ENCODE measurements around the gene PRICKLE2.

PRICKLE2 gene

DNA sequence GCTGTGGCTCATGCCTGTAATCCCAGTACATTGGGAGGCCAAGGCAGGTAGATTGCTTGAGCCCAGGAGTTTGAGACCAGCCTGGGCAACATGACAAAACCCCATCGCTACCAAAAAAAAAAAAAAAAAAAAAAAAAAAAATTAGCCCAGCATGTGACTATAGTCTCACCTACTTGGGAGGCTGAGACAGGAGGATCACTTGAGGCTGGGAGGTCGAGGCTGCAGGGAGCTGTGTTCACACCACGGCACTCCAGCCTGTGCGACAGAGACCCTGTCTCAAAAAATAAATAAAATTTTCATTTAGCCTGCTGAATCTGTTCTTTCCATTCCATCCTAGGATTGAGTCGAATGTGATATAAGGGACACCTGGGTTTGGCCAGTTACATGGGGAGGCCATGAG is 14.6 kb upstream of the PRICKLE2 start:
- Histone ChIP-seq H3K4me1 (no peaks in the 10 kb centered on the region), H3K9ac (no peak overlapping the region), H3K36me3 (no peaks in the 10 kb centered on the region), H3K4me2 (no peak overlapping the region), H3K27me3 (no peaks in the 10 kb centered on the region), H3K9me3 (replicated peaks in 1 of 11) (peaks cover 16 to 32% (median 24%) of the 10 kb centered on the region in 11 experiments), H3K27ac (no peak overlapping the region), H3K4me3 (no peak overlapping the region), H4K20me1 (no peaks in the 10 kb centered on the region)
- no peak for TF ChIP-seq Cebpa-rat (IDR thresholded peaks at IDR 0.05)

DNA sequence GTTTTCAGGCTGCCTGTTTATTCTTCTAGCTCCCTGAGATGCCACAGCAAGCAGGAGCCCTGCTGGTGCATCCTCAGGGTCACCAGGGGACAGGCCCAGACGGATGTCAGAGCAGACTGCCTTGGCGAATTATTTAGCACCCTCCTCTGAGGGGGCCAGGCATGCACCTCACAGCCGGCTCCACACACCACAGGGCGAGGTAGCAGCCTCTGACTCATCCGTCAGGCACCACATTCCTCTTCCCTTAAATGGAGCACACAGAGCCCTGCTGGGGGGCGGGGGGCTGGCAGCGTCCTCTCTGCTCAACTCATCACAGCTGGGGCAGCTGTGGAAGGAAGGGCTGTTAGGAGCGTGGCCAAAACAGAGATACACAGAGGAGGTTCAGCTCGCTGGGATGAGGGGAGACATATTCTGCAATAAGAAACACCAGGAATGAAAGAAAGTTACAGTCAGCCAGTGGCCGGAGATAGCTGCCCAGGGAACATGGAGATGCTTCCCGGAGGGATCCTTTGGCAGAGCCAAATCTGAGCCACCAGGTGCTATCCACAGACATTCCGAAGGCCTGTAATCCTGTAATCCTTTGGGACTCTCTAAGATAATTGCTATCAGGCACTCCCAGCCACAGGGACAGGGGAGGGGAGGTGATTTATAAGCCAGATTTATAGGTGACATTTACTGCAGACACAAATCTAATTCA is 13.9 kb upstream of the PRICKLE2 start:
- Histone ChIP-seq H4K20me1 (no peaks in the 10 kb centered on the region), H3K9ac (no peak overlapping the region), H3K4me2 (no peak overlapping the region), H3K36me3 (no peaks in the 10 kb centered on the region), H3K27ac (no peak overlapping the region), H3K9me3 (replicated peaks in 1 of 11) (peaks cover 16 to 32% (median 24%) of the 10 kb centered on the region in 11 experiments), H3K4me3 (no peak overlapping the region), H3K27me3 (no peaks in the 10 kb centered on the region), H3K4me1 (no peaks in the 10 kb centered on the region)
- no peak for TF ChIP-seq Cebpa-rat (IDR thresholded peaks at IDR 0.05)

DNA sequence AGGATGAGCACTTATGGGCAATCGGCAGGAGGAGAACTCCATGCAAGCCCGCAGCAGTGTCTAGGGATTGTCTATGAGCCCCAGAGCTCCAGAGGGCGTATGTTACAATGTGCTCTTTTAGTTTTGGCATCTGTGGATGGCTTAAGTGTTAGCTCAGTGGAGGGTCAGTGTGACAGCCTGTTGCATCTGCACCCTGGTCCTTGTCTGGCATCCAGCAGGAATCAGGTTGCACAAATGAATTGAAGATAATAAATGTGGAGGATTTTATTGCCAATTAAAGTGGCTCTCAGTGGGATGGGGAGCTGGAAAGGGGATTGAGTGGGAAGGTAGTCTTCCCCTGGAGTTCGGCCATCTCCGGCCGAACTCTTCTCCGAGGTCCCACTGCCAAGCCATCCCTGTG is 11.8 kb upstream of the PRICKLE2 start:
- no peak for TF ChIP-seq Cebpa-rat (IDR thresholded peaks at IDR 0.05)
- Histone ChIP-seq H3K27ac (no peak overlapping the region), H3K9ac (no peak overlapping the region), H3K4me2 (no peak overlapping the region), H3K27me3 (no peaks in the 10 kb centered on the region), H3K4me3 (no peak overlapping the region), H3K4me1 (no peaks in the 10 kb centered on the region), H4K20me1 (no peaks in the 10 kb centered on the region), H3K9me3 (replicated peaks in 1 of 11) (peaks cover 16 to 32% (median 24%) of the 10 kb centered on the region in 11 experiments), H3K36me3 (no peaks in the 10 kb centered on the region)

GRCh38 chr3:64235605-64236004 is 10.3 kb upstream of the PRICKLE2 start:
- Histone ChIP-seq H3K4me2 (no peak overlapping the region), H3K27me3 (no peaks in the 10 kb centered on the region), H3K9ac (no peak overlapping the region), H3K4me1 (no peaks in the 10 kb centered on the region), H3K9me3 (replicated peaks in 1 of 11) (peaks cover 16 to 32% (median 24%) of the 10 kb centered on the region in 11 experiments), H3K4me3 (no peak overlapping the region), H3K36me3 (no peaks in the 10 kb centered on the region), H3K27ac (no peak overlapping the region), H4K20me1 (no peaks in the 10 kb centered on the region)
- TF ChIP-seq Cebpa-rat (IDR thresholded peaks at IDR 0.05): no peak

- no peak for TF ChIP-seq Cebpa-rat (IDR thresholded peaks at IDR 0.05)
- Histone ChIP-seq H4K20me1 (no peaks in the 10 kb centered on the region), H3K4me3 (no peak overlapping the region), H3K9ac (no peak overlapping the region), H3K36me3 (no peaks in the 10 kb centered on the region), H3K27me3 (no peaks in the 10 kb centered on the region), H3K4me2 (no peak overlapping the region), H3K9me3 (replicated peaks in 1 of 11) (peaks cover 16 to 32% (median 24%) of the 10 kb centered on the region in 11 experiments), H3K27ac (no peak overlapping the region), H3K4me1 (no peaks in the 10 kb centered on the region)
These were observed 9.3 kb upstream of the PRICKLE2 start for GRCh38 chr3:64234571-64234970.

GRCh38 chr3:64232821-64233220 is 7.6 kb upstream of the PRICKLE2 start:
- Histone ChIP-seq H3K4me3 (no peak overlapping the region), H3K4me2 (no peak overlapping the region), H3K9ac (no peak overlapping the region), H4K20me1 (no peaks in the 10 kb centered on the region), H3K27me3 (no peaks in the 10 kb centered on the region), H3K9me3 (replicated peaks in 1 of 11) (peaks cover 12 to 26% (median 20%) of the 10 kb centered on the region in 11 experiments), H3K27ac (no peak overlapping the region), H3K4me1 (no peaks in the 10 kb centered on the region), H3K36me3 (no peaks in the 10 kb centered on the region)
- no peak for TF ChIP-seq Cebpa-rat (IDR thresholded peaks at IDR 0.05)

DNA sequence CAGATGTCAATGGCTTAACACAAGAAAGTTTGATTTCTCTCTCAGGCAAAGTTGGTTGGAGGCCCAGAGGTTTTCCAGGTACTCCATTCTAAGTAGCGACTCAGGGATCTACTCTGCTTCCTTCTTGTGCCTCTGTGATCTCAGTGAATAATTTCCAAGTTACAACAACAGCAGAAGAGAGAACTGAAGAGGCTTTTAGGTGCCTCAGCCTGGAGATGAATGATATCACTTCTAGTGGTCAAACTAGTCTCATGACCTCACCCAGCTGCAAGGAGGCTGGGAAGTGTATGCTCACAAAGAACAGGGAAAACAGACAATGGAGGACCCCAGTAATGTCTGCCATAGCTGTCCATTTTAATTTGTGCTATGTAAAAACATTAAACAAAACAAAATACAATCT is 4.6 kb upstream of the PRICKLE2 start:
- Histone ChIP-seq H3K4me3 (no peak overlapping the region), H3K4me2 (no peak overlapping the region), H3K27ac (no peak overlapping the region), H3K9ac (no peak overlapping the region), H3K4me1 (peaks cover 7 to 12% (median 10%) of the 10 kb centered on the region in 10 experiments; a peak in 16 of 20 replicates), H3K9me3 (replicated peaks in 1 of 11) (no peaks in the 10 kb centered on the region), H3K36me3 (no peaks in the 10 kb centered on the region), H4K20me1 (no peaks in the 10 kb centered on the region), H3K27me3 (no peaks in the 10 kb centered on the region)
- TF ChIP-seq Cebpa-rat (IDR thresholded peaks at IDR 0.05): no peak

- H4K20me1 ChIP-seq: no peaks in the 10 kb centered on the region
These were observed 2.8 kb upstream of the PRICKLE2 start for GRCh38 chr3:64228110-64228509.

DNA sequence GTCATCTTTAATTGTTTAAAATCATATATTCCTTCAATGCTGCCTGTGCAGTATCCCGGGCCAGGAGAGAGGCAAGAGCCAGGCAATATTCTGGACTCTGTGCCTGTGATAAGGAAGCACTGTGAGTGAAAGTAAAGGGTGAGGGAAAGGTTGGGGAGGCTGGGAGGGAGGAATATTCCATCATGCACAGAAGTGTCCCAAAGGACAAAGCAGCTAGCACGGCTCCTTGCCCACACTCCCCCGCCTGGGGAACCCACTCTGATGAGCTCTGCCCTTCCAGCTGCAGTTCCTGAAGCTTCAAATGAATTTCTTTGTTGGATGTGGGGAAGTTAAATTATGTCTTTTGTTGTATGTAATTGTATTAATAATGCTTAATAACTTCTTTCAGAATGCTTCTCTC is 1.5 kb upstream of the PRICKLE2 start:
- no peak overlapping the region for H3K9ac ChIP-seq
- no peaks in the 10 kb centered on the region for H3K9me3 ChIP-seq (replicated peaks in 1 of 11)
- H3K4me1 ChIP-seq: peaks cover 14 to 38% (median 26%) of the 10 kb centered on the region in 10 experiments; a peak in 18 of 20 replicates
- no peaks in the 10 kb centered on the region for H3K27me3 ChIP-seq
- H3K36me3 ChIP-seq: no peaks in the 10 kb centered on the region
- H4K20me1 ChIP-seq: no peaks in the 10 kb centered on the region
- no peak overlapping the region for H3K27ac ChIP-seq
- no peak overlapping the region for H3K4me3 ChIP-seq
- H3K4me2 ChIP-seq: no peak overlapping the region
- no peak for TF ChIP-seq Cebpa-rat (IDR thresholded peaks at IDR 0.05)

More at GRCh38 chr3:64228110-64228509, 2.8 kb upstream of the PRICKLE2 start:
- Histone ChIP-seq H3K9me3 (replicated peaks in 1 of 11) (no peaks in the 10 kb centered on the region), H3K4me1 (peaks cover 14 to 27% (median 21%) of the 10 kb centered on the region in 10 experiments; a peak in 18 of 20 replicates), H3K4me3 (no peak overlapping the region), H3K9ac (no peak overlapping the region), H3K4me2 (no peak overlapping the region), H3K27me3 (no peaks in the 10 kb centered on the region), H3K27ac (no peak overlapping the region), H3K36me3 (no peaks in the 10 kb centered on the region)
- no peak for TF ChIP-seq Cebpa-rat (IDR thresholded peaks at IDR 0.05)
